OCI-LY1 (cell line): Measurements from ENCODE around the gene SQOR.

Experiments
- H2AFZ ChIP-seq: fragments of 200-600 bp; sonication (generic), shearing (Covaris generic); 2 replicates; pipeline ENCODE4 v1.6.0; 2014; ENCODE audit warnings: antibody characterized with exemption, mild to moderate bottlenecking, low read length
- H3F3A ChIP-seq: fragments of 200-600 bp; sonication (generic), shearing (Covaris generic); 2 replicates; pipeline ENCODE4 v1.6.0; 2014; ENCODE audit warnings: mild to moderate bottlenecking, antibody characterized with exemption, low read length, moderate library complexity; ENCODE audit not compliant: insufficient read depth
- H3K27ac ChIP-seq: fragments of 200-600 bp; sonication (generic); 2 replicates; pipeline ENCODE4 v1.5.1; 2014; ENCODE audit warnings: low read length, mixed run types, mild to moderate bottlenecking, low read depth; ENCODE audit not compliant: poor library complexity, severe bottlenecking
- H3K27me3 ChIP-seq: fragments of 200-600 bp; sonication (generic); 2 replicates; pipeline ENCODE4 v1.6.0; 2014; ENCODE audit warnings: antibody characterized with exemption, mild to moderate bottlenecking, low read length, moderate library complexity; ENCODE audit not compliant: insufficient read depth
- H3K36me3 ChIP-seq: fragments of 200-600 bp; sonication (generic); 2 replicates; pipeline ENCODE4 v1.6.1; 2014; ENCODE audit warnings: mild to moderate bottlenecking, antibody characterized with exemption, low read length, moderate library complexity, mixed read lengths; ENCODE audit not compliant: insufficient read depth
- H3K4me1 ChIP-seq: fragments of 200-600 bp; sonication (generic); 2 replicates; pipeline ENCODE4 v1.5.1; 2014; ENCODE audit warnings: mild to moderate bottlenecking, low read length, moderate library complexity; ENCODE audit not compliant: insufficient read depth, severe bottlenecking
- H3K4me2 ChIP-seq: fragments of 200-600 bp; sonication (generic), shearing (Covaris generic); 2 replicates; pipeline ENCODE4 v1.6.1; 2014; ENCODE audit warnings: low read length
- H3K4me3 ChIP-seq: fragments of 200-600 bp; sonication (generic); 2 replicates; pipeline ENCODE4 v1.5.1; 2014; ENCODE audit warnings: low read length, low read depth, mild to moderate bottlenecking, mixed read lengths; ENCODE audit not compliant: poor library complexity, severe bottlenecking
- H3K79me2 ChIP-seq: fragments of 200-600 bp; shearing (Covaris generic); 2 replicates; pipeline ENCODE4 v1.6.1; 2016; ENCODE audit warnings: mixed run types, low read length, mixed read lengths; ENCODE audit not compliant: insufficient read depth
- H3K9ac ChIP-seq: fragments of 200-600 bp; sonication (generic), shearing (Covaris generic); 2 replicates; pipeline ENCODE4 v1.6.1; 2014; ENCODE audit warnings: mild to moderate bottlenecking, low read length, mixed read lengths
- H3K9me2 ChIP-seq: fragments of 200-600 bp; sonication (generic), shearing (Covaris generic); 2 replicates; pipeline ENCODE4 v1.6.1; 2014; ENCODE audit warnings: low read depth, mild to moderate bottlenecking, low read length, mixed read lengths
- H3K9me3 ChIP-seq: fragments of 200-600 bp; shearing (Covaris generic); 2 replicates; pipeline ENCODE4 v1.6.1; 2014; ENCODE audit warnings: low read length, mixed read lengths
- H4K20me1 ChIP-seq: fragments of 200-600 bp; sonication (generic), shearing (Covaris generic); 2 replicates; pipeline ENCODE4 v1.6.0; 2016; ENCODE audit warnings: mild to moderate bottlenecking, low read length; ENCODE audit not compliant: insufficient read depth
- EZH2 ChIP-seq: fragments of 200-600 bp; sonication (generic), shearing (Covaris generic); IDR thresholded peaks from 2 replicates; pipeline ENCODE4 v1.8.0; 2017; ENCODE audit warnings: borderline replicate concordance, mixed run types, mild to moderate bottlenecking, antibody characterized with exemption, low read length, moderate library complexity, mixed read lengths
- TF ChIP-seq, protein P1 (sequence below): fragments of 200-600 bp; sonication (generic), shearing (Covaris generic); IDR thresholded peaks from 2 replicates; pipeline ENCODE4 v1.5.1; 2017; ENCODE audit warnings: mild to moderate bottlenecking, antibody characterized with exemption, low read length, moderate library complexity, mixed read lengths

The SQOR gene

GRCh38 chr15:45586601-45587094 lies 48.2 kb upstream of the SQOR start:
- Histone ChIP-seq H3F3A (no peaks in the 10 kb centered on the region), H3K9me2 (no peaks in the 10 kb centered on the region), H3K36me3 (no peaks in the 10 kb centered on the region; the same call in 1 of the 2 replicates), H2AFZ (no peak overlapping the region), H3K27me3 (no peaks in the 10 kb centered on the region), H3K4me3 (peak overlapping the region; percentile 71), H3K79me2 (peaks cover 34% of the 10 kb centered on the region), H3K9ac (peak overlapping the region; percentile 76), H4K20me1 (no peaks in the 10 kb centered on the region), H3K4me1 (peaks cover 44% of the 10 kb centered on the region), H3K27ac (peak overlapping the region; percentile 71), H3K9me3 (no peaks in the 10 kb centered on the region), H3K4me2 (peak overlapping the region; percentile 90)
- TF ChIP-seq, protein P1, sequence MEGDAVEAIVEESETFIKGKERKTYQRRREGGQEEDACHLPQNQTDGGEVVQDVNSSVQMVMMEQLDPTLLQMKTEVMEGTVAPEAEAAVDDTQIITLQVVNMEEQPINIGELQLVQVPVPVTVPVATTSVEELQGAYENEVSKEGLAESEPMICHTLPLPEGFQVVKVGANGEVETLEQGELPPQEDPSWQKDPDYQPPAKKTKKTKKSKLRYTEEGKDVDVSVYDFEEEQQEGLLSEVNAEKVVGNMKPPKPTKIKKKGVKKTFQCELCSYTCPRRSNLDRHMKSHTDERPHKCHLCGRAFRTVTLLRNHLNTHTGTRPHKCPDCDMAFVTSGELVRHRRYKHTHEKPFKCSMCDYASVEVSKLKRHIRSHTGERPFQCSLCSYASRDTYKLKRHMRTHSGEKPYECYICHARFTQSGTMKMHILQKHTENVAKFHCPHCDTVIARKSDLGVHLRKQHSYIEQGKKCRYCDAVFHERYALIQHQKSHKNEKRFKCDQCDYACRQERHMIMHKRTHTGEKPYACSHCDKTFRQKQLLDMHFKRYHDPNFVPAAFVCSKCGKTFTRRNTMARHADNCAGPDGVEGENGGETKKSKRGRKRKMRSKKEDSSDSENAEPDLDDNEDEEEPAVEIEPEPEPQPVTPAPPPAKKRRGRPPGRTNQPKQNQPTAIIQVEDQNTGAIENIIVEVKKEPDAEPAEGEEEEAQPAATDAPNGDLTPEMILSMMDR = no peak
- TF ChIP-seq EZH2 = no peak

DNA sequence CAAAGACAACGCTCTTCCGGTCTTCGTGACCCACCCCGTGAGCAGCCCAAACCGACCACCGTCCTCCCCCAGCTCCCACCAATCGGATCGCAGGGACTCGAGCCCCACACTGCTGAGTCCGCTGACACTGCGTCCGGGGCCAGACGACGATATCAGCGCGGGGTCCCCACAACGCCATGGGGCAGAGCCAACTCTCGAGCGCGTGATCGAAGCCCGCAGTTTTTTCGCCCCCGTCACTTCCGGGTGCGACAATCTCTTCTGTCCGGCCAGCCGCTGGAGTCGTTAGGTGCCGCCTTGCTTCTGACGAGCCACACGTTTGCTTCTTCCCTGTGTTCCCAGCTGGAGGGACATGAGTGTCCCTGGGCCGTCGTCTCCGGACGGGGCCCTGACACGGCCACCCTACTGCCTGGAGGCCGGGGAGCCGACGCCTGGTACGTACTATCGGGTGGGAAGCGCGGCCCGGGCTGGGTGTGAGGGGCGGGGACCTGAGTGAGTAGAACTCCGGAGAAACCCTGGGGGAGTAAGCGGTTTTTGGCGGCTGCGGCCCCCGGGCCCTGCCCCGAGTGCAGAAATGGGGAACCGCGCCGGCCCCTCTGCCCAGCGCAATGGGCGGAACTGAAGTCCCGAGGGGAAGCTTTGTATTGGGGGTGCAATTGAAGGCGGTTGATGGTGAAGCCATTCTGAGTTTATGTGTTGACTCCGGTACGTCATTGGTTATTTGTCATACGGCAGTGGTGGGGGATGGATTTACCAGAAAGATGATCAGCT lies 47.5 kb upstream of the SQOR start, which contains the start of gene BLOC1S6:
Gene BLOC1S6, plus strand, starts transcription at position 285 of the 768 bp plus-strand sequence. Its CDS starts 65 bp downstream, at position 350.
- H3K36me3 ChIP-seq = peaks cover 6% of the 10 kb centered on the region
- no peak for TF ChIP-seq EZH2
- TF ChIP-seq, protein P1 = no peak
- no peaks in the 10 kb centered on the region for H3K9me2 ChIP-seq
- H3K4me3 ChIP-seq = peak within 1 kb of the TSS; percentile 71
- peak within 1 kb of the TSS; percentile 11; the same call in 1 of the 2 replicates for H2AFZ ChIP-seq
- peak within 1 kb of the TSS; percentile 71 for H3K27ac ChIP-seq
- H3K4me2 ChIP-seq = peak within 1 kb of the TSS; percentile 90
- peaks cover 34% of the 10 kb centered on the region for H3K79me2 ChIP-seq
- no peaks in the 10 kb centered on the region for H3F3A ChIP-seq
- no peaks in the 10 kb centered on the region for H4K20me1 ChIP-seq
- H3K27me3 ChIP-seq = no peaks in the 10 kb centered on the region
- H3K9ac ChIP-seq = peak within 1 kb of the TSS; percentile 76
- no peaks in the 10 kb centered on the region for H3K9me3 ChIP-seq
- H3K4me1 ChIP-seq = peaks cover 44% of the 10 kb centered on the region

- H3K9me3 ChIP-seq = no peaks in the 10 kb centered on the region
- TF ChIP-seq, protein P1 = no peak
- TF ChIP-seq EZH2 = no peak
- H3K9ac ChIP-seq = peak overlapping the region; percentile 76
- peaks cover 12% of the 10 kb centered on the region for H3K36me3 ChIP-seq
- H3K27me3 ChIP-seq = no peaks in the 10 kb centered on the region
- H3K79me2 ChIP-seq = peaks cover 34% of the 10 kb centered on the region
- H3K4me2 ChIP-seq = peak overlapping the region; percentile 90
- H3K9me2 ChIP-seq = no peaks in the 10 kb centered on the region
- H3K27ac ChIP-seq = peak overlapping the region; percentile 71
- no peaks in the 10 kb centered on the region for H4K20me1 ChIP-seq
- no peak overlapping the region for H2AFZ ChIP-seq
- peak overlapping the region; percentile 71 for H3K4me3 ChIP-seq
- H3F3A ChIP-seq = no peaks in the 10 kb centered on the region
- H3K4me1 ChIP-seq = peaks cover 44% of the 10 kb centered on the region
Observed at GRCh38 chr15:45587863-45588170, 47.0 kb upstream of the SQOR start.
